ENCODE results near the gene KIF26A. TPM values are rescaled to one million over a fixed set of nuclear protein-coding genes. Genes with fewer than 3 reads are reported as not detected.

The KIF26A gene
- total RNA-seq, 1 donor from 2014 or later, result 32.6 TPM

DNA sequence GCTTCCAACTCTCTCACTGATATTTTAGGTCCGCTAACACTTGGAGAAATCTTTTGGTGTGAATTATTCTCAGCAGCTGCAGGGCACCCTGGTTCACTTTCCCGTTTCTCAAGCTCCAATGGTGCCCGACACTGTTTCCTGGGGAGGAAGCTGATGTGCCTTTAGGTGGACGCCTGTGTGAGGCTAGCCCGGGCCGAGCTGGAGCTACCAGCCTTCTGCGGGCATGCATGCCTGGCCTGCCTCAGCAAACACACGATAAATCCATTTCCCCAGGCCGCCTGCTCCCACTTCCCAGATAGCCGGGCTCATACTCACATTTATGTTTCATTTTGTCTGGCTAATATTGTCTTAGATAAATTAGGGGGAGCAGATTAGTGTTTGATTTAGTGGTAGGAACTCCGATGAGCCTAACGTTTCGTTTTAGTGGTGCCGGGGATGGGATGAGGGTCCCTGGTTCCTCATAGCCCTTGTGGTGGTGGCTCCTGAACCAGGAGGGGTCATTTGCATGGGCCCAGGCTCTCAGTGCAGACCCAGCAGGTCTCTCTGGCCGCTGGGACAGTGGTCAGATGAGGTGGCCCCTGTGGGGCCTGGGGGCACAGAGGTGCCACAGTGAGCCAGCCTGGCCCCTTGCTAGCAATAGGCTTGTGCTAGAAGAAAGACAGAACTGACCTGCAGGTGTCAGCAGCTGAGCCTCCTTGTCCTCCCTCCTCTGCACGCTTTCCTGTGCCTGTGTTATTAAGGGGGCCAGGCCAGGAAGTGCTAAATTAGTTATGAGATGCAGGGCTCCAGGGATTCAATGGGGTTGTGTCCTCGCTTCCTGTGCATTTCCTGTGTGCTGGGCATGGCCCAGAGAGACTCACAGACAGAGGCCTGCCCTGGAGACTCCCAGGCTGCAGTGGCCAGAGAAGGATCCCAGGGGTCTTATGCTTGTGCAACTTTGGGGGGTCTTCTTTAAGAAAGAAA lies 88.3 kb downstream of the KIF26A start:
- H3K4me3 ChIP-seq, result no peak overlapping the region
- H3K36me3 ChIP-seq, result no peaks in the 10 kb centered on the region
- H3K27ac ChIP-seq, result no peak overlapping the region
- H3K27me3 ChIP-seq, result no peaks in the 10 kb centered on the region
- H3K4me1 ChIP-seq, result no peaks in the 10 kb centered on the region
- intact Hi-C loops (cut with DNase I), result no loop called here
- TF ChIP-seq, protein P1, sequence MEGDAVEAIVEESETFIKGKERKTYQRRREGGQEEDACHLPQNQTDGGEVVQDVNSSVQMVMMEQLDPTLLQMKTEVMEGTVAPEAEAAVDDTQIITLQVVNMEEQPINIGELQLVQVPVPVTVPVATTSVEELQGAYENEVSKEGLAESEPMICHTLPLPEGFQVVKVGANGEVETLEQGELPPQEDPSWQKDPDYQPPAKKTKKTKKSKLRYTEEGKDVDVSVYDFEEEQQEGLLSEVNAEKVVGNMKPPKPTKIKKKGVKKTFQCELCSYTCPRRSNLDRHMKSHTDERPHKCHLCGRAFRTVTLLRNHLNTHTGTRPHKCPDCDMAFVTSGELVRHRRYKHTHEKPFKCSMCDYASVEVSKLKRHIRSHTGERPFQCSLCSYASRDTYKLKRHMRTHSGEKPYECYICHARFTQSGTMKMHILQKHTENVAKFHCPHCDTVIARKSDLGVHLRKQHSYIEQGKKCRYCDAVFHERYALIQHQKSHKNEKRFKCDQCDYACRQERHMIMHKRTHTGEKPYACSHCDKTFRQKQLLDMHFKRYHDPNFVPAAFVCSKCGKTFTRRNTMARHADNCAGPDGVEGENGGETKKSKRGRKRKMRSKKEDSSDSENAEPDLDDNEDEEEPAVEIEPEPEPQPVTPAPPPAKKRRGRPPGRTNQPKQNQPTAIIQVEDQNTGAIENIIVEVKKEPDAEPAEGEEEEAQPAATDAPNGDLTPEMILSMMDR (IDR thresholded peaks at IDR 0.05), result no peak
- H3K9me3 ChIP-seq, result peaks cover 0 to 9% of the 10 kb centered on the region in 2 donors
- DNase-seq (ENCODE audit: low spot score in 2 of 2), result no peak

DNA sequence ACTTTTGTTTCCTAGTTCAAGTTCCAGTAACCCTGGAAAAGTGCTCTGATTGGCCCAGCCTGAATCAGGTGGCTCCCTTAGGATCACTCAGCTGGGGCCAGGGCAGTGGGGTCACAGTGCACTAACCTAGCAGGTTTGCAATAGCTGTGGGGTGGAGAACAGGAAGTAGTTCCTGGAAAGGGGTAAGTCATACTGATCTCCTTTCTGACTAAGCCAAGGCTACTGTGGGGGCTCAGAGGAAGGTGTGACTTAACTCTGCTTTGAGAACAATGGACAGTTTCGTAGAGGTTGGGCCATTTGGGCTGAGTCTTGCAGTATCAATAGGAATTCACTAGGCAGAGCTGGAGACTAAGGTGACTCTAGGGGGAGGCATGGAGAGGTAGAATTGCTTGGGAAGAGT lies 89.4 kb downstream of the KIF26A start:
- no peaks in the 10 kb centered on the region for H3K36me3 ChIP-seq
- H3K9me3 ChIP-seq, result peaks cover 0 to 9% of the 10 kb centered on the region in 2 donors
- DNase-seq (ENCODE audit: low spot score in 2 of 2), result no peak
- H3K27me3 ChIP-seq, result no peaks in the 10 kb centered on the region
- H3K27ac ChIP-seq, result no peak overlapping the region
- TF ChIP-seq, protein P1 (IDR thresholded peaks at IDR 0.05), result no peak
- H3K4me3 ChIP-seq, result no peak overlapping the region
- intact Hi-C loops (cut with DNase I), result no loop called here
- H3K4me1 ChIP-seq, result no peaks in the 10 kb centered on the region

DNA sequence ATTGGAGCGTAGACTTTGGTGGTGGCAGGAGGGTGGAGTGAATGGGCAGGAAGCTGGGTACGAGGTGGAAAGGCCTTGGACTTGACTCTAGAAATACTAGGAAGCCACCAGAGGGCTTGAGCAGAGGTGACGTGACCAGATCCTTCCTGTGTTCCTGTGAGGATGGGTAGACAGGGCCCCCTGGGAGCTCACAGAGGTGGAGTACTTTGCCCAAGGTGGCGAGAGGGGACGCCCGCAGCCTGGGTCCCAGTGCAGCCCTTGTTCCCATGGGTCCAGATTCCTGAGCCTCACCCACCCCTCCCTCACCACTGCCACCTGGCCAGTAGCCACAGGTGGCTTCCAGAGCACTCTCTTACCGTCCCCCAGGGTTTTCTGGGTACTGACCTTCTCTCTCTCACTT lies 89.8 kb downstream of the KIF26A start:
- H3K9me3 ChIP-seq, result peaks cover 0 to 9% of the 10 kb centered on the region in 2 donors
- no peak overlapping the region for H3K4me3 ChIP-seq
- H3K27me3 ChIP-seq, result no peaks in the 10 kb centered on the region
- H3K36me3 ChIP-seq, result no peaks in the 10 kb centered on the region
- intact Hi-C loops (cut with DNase I), result no loop called here
- H3K27ac ChIP-seq, result no peak overlapping the region
- TF ChIP-seq, protein P1 (IDR thresholded peaks at IDR 0.05), result no peak
- no peak for DNase-seq (ENCODE audit: low spot score in 2 of 2)
- H3K4me1 ChIP-seq, result no peaks in the 10 kb centered on the region

DNA sequence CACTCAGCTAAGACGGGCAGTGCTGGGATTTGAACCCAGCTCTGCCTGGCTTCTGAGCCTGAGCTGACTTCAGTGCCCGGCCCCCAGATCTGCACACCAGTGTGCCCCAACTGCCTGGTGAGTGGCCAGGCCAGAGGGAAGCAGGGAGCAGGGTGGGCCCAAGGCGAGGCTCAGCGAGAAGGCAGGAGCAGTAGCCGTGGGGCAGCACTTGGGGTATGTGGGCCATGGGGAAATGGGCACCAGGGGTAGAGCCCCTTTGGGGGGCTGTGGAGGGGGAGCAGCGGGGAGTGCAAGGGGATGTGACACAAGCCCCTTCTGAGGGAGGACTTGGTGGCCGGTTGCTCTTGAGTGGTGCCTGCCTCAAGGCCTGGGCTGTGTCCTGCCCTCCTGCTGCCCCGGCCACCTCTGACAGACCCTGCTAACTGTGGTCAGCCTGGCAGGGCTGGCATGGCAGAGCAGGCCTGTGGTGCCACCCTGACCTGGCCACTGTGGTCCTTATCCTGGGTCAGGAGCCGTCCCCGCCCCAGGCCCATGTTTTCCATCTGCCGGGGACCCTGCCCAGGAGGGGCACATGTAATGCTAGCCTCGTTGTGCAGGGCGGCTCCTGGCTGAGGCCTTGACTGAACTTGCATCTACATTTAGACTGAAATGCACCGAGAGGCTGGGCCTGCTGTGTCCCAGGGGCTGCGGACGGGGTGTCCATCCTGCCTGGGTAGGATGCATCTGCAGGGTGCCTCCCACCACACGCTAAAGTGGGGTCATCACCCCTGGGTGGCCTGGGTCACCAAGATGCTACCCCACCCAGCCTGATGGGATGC lies 90.5 kb downstream of the KIF26A start:
- Histone ChIP-seq H3K27me3 (no peaks in the 10 kb centered on the region), H3K4me3 (no peak overlapping the region), H3K4me1 (no peaks in the 10 kb centered on the region), H3K27ac (no peak overlapping the region), H3K9me3 (peaks cover under 1 to 12% of the 10 kb centered on the region in 2 donors), H3K36me3 (no peaks in the 10 kb centered on the region)
- TF ChIP-seq, protein P1 (IDR thresholded peaks at IDR 0.05), result no peak
- no peak for DNase-seq (ENCODE audit: low spot score in 2 of 2)
- intact Hi-C loops (cut with DNase I), result no loop called here

DNA sequence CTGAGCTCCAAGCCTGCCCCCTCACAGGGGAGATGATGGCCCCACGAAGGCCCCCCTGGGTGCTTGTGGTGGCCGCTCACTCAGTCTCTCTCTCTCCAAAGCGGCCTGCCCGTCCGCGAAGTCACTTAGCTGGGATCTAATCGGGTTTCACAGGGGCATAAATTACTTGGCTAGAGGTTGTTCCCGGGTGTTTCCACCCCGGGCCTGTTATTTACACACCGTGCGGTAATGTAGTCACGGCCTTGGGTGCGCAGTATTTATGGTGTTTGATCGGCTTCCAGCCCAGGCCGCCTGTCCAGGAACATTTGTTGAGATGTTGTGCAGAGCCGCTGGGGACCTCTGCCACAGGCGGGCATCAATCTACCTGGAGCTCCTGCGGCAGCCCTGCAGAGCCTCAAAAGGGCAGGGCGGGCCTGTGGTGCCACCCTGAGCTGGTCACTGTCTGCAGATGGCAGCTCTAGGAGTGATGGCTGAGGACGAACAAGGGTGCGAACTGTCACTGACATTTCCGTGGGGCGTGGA lies 91.2 kb downstream of the KIF26A start:
- Histone ChIP-seq H3K4me1 (no peaks in the 10 kb centered on the region), H3K4me3 (no peak overlapping the region), H3K27ac (no peak overlapping the region), H3K27me3 (no peaks in the 10 kb centered on the region), H3K9me3 (peaks cover 7 to 18% of the 10 kb centered on the region in 2 donors), H3K36me3 (no peaks in the 10 kb centered on the region)
- TF ChIP-seq, protein P1 (IDR thresholded peaks at IDR 0.05), result no peak
- DNase-seq (ENCODE audit: low spot score in 2 of 2), result no peak
- intact Hi-C loops (cut with DNase I), result no loop called here
